Cardiac muscle cell (in vitro differentiated cells and primary cell): ENCODE measurements around the gene ENTPD5. TPM values are rescaled to one million over a fixed set of nuclear protein-coding genes. Genes with fewer than 3 reads are reported as not detected.

Source experiments
- DNase-seq, 2 donors: peaks; one replicate each; pipeline versions ENCODE4 v3.0.0 to v3.0.0-alpha.2; 2010 to 2017; ENCODE audit warnings: low read depth in 1 of 2, low spot score in 1 of 2
- H3K27ac ChIP-seq: fragments of 200-600 bp; sonication (generic); 2 replicates; pipeline ENCODE4 v1.5.1; 2016
- H3K27me3 ChIP-seq: fragments of 200-600 bp; sonication (generic); 2 replicates; pipeline ENCODE4 v1.6.0; 2016; ENCODE audit warnings: control low read depth
- H3K36me3 ChIP-seq: fragments of 200-600 bp; sonication (generic); 2 replicates; pipeline ENCODE4 v1.5.1; 2016; ENCODE audit warnings: control low read depth
- H3K4me1 ChIP-seq: fragments of 200-600 bp; sonication (generic); 2 replicates; pipeline ENCODE4 v1.8.1; 2017; ENCODE audit warnings: low read depth, mild to moderate bottlenecking, mixed run types
- H3K4me3 ChIP-seq: fragments of 200-600 bp; sonication (generic); 2 replicates; pipeline ENCODE4 v1.5.1; 2016; ENCODE audit warnings: mild to moderate bottlenecking
- H3K9me3 ChIP-seq: fragments of 200-600 bp; sonication (generic); 2 replicates; pipeline ENCODE4 v1.5.1; 2017; ENCODE audit warnings: low read depth, mild to moderate bottlenecking, control low read depth
- CTCF ChIP-seq: IDR thresholded peaks from 2 replicates; pipeline ENCODE4 v1.5.1; 2012; ENCODE audit warnings: low read depth, mild to moderate bottlenecking, low read length
- polyA plus RNA-seq: library from polyadenylated mRNA; unstranded; fragments of >200 nt; fragmentation: Nextera tagmentation; extraction: Ambion mirVana; gene quantifications from 2 replicates; pipeline ENCODE4 v1.2.1, GENCODE V29; 2016
- total RNA-seq: library from RNA; depleted of rRNA; stranded (reverse); fragments of >200 nt; gene quantifications from 2 replicates; pipeline ENCODE4 v1.2.3, GENCODE V29; 2016

Gene ENTPD5
- total and polyA plus RNA-seq, 2 experiments from 2014 or later, result 6.2 to 8.6 TPM

GRCh38 chr14:73949752-73950734 is 69.0 kb downstream of the ENTPD5 start, which contains the start of the genes COQ6 and FAM161B:
Gene COQ6 (plus strand): TSS chr14:73950302. CDS start chr14:73950333, 31 bp downstream.
Gene FAM161B (minus strand): TSS chr14:73950094. CDS start chr14:73950026, 68 bp downstream.
- peak within 1 kb of the TSS; percentile 97 for H3K27ac ChIP-seq
- peak; percentile 97 to 98 for DNase-seq
- H3K9me3 ChIP-seq, result no peaks in the 10 kb centered on the region
- H3K36me3 ChIP-seq, result peaks cover 10% of the 10 kb centered on the region
- no peak for TF ChIP-seq CTCF
- H3K4me3 ChIP-seq, result peak within 1 kb of the TSS; percentile 49
- no peaks in the 10 kb centered on the region for H3K4me1 ChIP-seq
- H3K27me3 ChIP-seq, result no peaks in the 10 kb centered on the region

GRCh38 chr14:73945159-73945670 is 73.9 kb downstream of the ENTPD5 start:
- Histone ChIP-seq H3K27ac (no peak overlapping the region), H3K36me3 (no peaks in the 10 kb centered on the region), H3K27me3 (no peaks in the 10 kb centered on the region), H3K4me3 (no peak overlapping the region), H3K9me3 (no peaks in the 10 kb centered on the region), H3K4me1 (no peaks in the 10 kb centered on the region)
- DNase-seq, result no peak
- no peak for TF ChIP-seq CTCF

- no peak overlapping the region for H3K27ac ChIP-seq
- no peaks in the 10 kb centered on the region for H3K4me1 ChIP-seq
- no peaks in the 10 kb centered on the region for H3K9me3 ChIP-seq
- no peaks in the 10 kb centered on the region for H3K36me3 ChIP-seq
- DNase-seq, result no peak
- no peak overlapping the region for H3K4me3 ChIP-seq
- no peaks in the 10 kb centered on the region for H3K27me3 ChIP-seq
- no peak for TF ChIP-seq CTCF
Observed at GRCh38 chr14:73944432-73945158, 74.5 kb downstream of the ENTPD5 start.

GRCh38 chr14:73943083-73943482 is 76.0 kb downstream of the ENTPD5 start:
- Histone ChIP-seq H3K27me3 (no peaks in the 10 kb centered on the region), H3K4me1 (no peaks in the 10 kb centered on the region), H3K9me3 (no peaks in the 10 kb centered on the region), H3K36me3 (no peaks in the 10 kb centered on the region), H3K27ac (no peak overlapping the region), H3K4me3 (no peak overlapping the region)
- TF ChIP-seq CTCF, result no peak
- peak in 1 of 2 donors; percentile 81 for DNase-seq

- Histone ChIP-seq H3K27ac (no peak overlapping the region), H3K9me3 (no peaks in the 10 kb centered on the region), H3K4me1 (no peaks in the 10 kb centered on the region), H3K4me3 (no peak overlapping the region), H3K36me3 (no peaks in the 10 kb centered on the region), H3K27me3 (no peaks in the 10 kb centered on the region)
- TF ChIP-seq CTCF, result no peak
- no peak for DNase-seq
Observed at GRCh38 chr14:73942180-73942579, 76.9 kb downstream of the ENTPD5 start.
